Neuronal stem cell (in vitro differentiated cells): Measurements from ENCODE around the gene AVPR1B.

Source experiments
- DNase-seq: peaks from one replicate; pipeline ENCODE4 v3.0.0-alpha.2; 2013; ENCODE audit warnings: low spot score
- H2AFZ ChIP-seq: one replicate; pipeline ENCODE4 v1.6.1; 2013; ENCODE audit warnings: mild to moderate bottlenecking, low read length, inconsistent platforms
- H2AK5ac ChIP-seq: 2 replicates; pipeline ENCODE4 v1.6.1; 2013; ENCODE audit warnings: low read depth, mild to moderate bottlenecking, inconsistent platforms, low read length, moderate library complexity, mixed read lengths
- H2BK120ac ChIP-seq: 2 replicates; pipeline ENCODE4 v1.6.1; 2013; ENCODE audit warnings: low read depth, mild to moderate bottlenecking, inconsistent platforms, low read length, moderate library complexity, mixed read lengths
- H2BK12ac ChIP-seq: one replicate; pipeline ENCODE4 v1.6.1; 2013; ENCODE audit warnings: low read length, inconsistent platforms
- H2BK15ac ChIP-seq: 2 replicates; pipeline ENCODE4 v1.6.1; 2013; ENCODE audit warnings: mild to moderate bottlenecking, low read length, inconsistent platforms, mixed read lengths
- H2BK5ac ChIP-seq: one replicate; pipeline ENCODE4 v1.6.1; 2013; ENCODE audit warnings: inconsistent platforms, mild to moderate bottlenecking, low read length, moderate library complexity
- H3K14ac ChIP-seq: one replicate; pipeline ENCODE4 v1.6.1; 2013; ENCODE audit warnings: low read length, inconsistent platforms
- H3K18ac ChIP-seq: 2 replicates; pipeline ENCODE4 v1.6.1; 2013; ENCODE audit warnings: low read length, inconsistent platforms
- H3K23ac ChIP-seq: 2 replicates; pipeline ENCODE4 v1.6.1; 2013; ENCODE audit warnings: low read depth, mild to moderate bottlenecking, mixed read lengths, low read length, inconsistent platforms; ENCODE audit not compliant: poor library complexity
- H3K27ac ChIP-seq: replicated peaks from 3 replicates; pipeline ENCODE4 v1.5.1; 2013; ENCODE audit warnings: low read length, inconsistent platforms
- H3K27me3 ChIP-seq, 3 experiments: 2 replicates each; pipeline ENCODE4 v1.6.1; 2013; ENCODE audit warnings: low read length in 3 of 3, mild to moderate bottlenecking in 2 of 3, inconsistent platforms in 1 of 3, low read depth in 1 of 3, mixed read lengths in 1 of 3, moderate library complexity in 1 of 3; ENCODE audit not compliant: control insufficient read depth in 3 of 3, insufficient read depth in 3 of 3
- H3K36me3 ChIP-seq, 2 donors: replicated peaks in 1 of 2; 2 replicates each; pipeline ENCODE4 v1.6.1; 2013; ENCODE audit warnings: low read length in 2 of 2; ENCODE audit not compliant: control insufficient read depth in 2 of 2, insufficient read depth in 2 of 2
- H3K4ac ChIP-seq: 2 replicates; pipeline ENCODE4 v1.6.1; 2013; ENCODE audit warnings: inconsistent platforms, mild to moderate bottlenecking, low read length, moderate library complexity
- H3K4me1 ChIP-seq, 2 donors: 1 replicate in 1 of 2; 2 replicates in 1 of 2; pipeline ENCODE4 v1.6.1; 2013; ENCODE audit warnings: low read length in 2 of 2, low read depth in 1 of 2; ENCODE audit not compliant: control insufficient read depth in 2 of 2, insufficient read depth in 1 of 2
- H3K4me2 ChIP-seq: one replicate; pipeline ENCODE4 v1.6.1; 2013; ENCODE audit warnings: mild to moderate bottlenecking, low read length, inconsistent platforms; ENCODE audit not compliant: insufficient read depth, poor library complexity, severe bottlenecking
- H3K4me3 ChIP-seq, 2 donors: 2 replicates each; pipeline ENCODE4 v1.5.1; 2013; ENCODE audit warnings: low read length in 2 of 2, mild to moderate bottlenecking in 2 of 2, inconsistent platforms in 1 of 2, moderate library complexity in 1 of 2
- H3K79me1 ChIP-seq: one replicate; pipeline ENCODE4 v1.6.1; 2013; ENCODE audit warnings: low read depth, mild to moderate bottlenecking, inconsistent platforms, low read length, moderate library complexity
- H3K9ac ChIP-seq: one replicate; pipeline ENCODE4 v1.6.1; 2013; ENCODE audit warnings: mild to moderate bottlenecking, low read depth, low read length, inconsistent platforms; ENCODE audit not compliant: poor library complexity
- H3K9me3 ChIP-seq, 2 donors: replicated peaks in 1 of 2; 2 replicates each; pipeline versions ENCODE3 to v1.6.1; 2013; ENCODE audit warnings: low read length in 2 of 2, mild to moderate bottlenecking in 2 of 2, inconsistent platforms in 1 of 2, low read depth in 1 of 2, mixed read lengths in 1 of 2, moderate library complexity in 1 of 2; ENCODE audit not compliant: control insufficient read depth in 2 of 2, insufficient read depth in 1 of 2
- H4K8ac ChIP-seq: one replicate; pipeline ENCODE4 v1.6.1; 2013; ENCODE audit warnings: low read depth, mild to moderate bottlenecking, inconsistent platforms, low read length, moderate library complexity
- H4K91ac ChIP-seq: one replicate; pipeline ENCODE4 v1.6.1; 2013; ENCODE audit warnings: low read length, low read depth, mild to moderate bottlenecking, inconsistent platforms; ENCODE audit not compliant: poor library complexity
- WGBS, 2 donors: extraction: QIAGEN DNeasy Blood & Tissue Kit; methylation state at CpG; one replicate each; pipeline ENCODE4 v1.1.7; 2013; ENCODE audit warnings: missing lambda C conversion rate in 2 of 2, mixed read lengths in 1 of 2; ENCODE audit not compliant: insufficient read length in 2 of 2, insufficient replicate concordance in 1 of 2; ENCODE audit errors: extremely low coverage in 2 of 2; 5-methylcytosine and 5-hydroxymethylcytosine counted together

Gene AVPR1B

GRCh38 chr1:206110161-206110560, 7.0 kb downstream of the AVPR1B start:
- DNase-seq = no peak
- H3K14ac ChIP-seq = no peak overlapping the region
- no peak overlapping the region for H3K23ac ChIP-seq
- H3K79me1 ChIP-seq = no peaks in the 10 kb centered on the region
- no peaks in the 10 kb centered on the region for H3K4me1 ChIP-seq
- no peak overlapping the region for H2BK120ac ChIP-seq
- no CpG with 5 or more reads among the region's 15 CpGs for WGBS, 2 donors
- no peaks in the 10 kb centered on the region for H3K9me3 ChIP-seq
- no peak overlapping the region for H3K27ac ChIP-seq
- no peak overlapping the region for H3K18ac ChIP-seq
- H2BK12ac ChIP-seq = no peak overlapping the region
- no peak overlapping the region for H2BK5ac ChIP-seq
- no peak overlapping the region for H2AK5ac ChIP-seq
- no peak overlapping the region for H4K91ac ChIP-seq
- no peak overlapping the region for H3K4ac ChIP-seq
- H3K27me3 ChIP-seq = peaks cover 0 to 58% (median 0%) of the 10 kb centered on the region in 3 experiments
- no peak overlapping the region for H3K4me2 ChIP-seq
- H3K4me3 ChIP-seq = no peak overlapping the region
- peak overlapping the region; percentile 5 for H2BK15ac ChIP-seq
- H4K8ac ChIP-seq = no peak overlapping the region
- H2AFZ ChIP-seq = no peak overlapping the region
- H3K9ac ChIP-seq = no peak overlapping the region
- H3K36me3 ChIP-seq = no peaks in the 10 kb centered on the region

- Histone ChIP-seq H4K91ac (no peak overlapping the region), H2BK5ac (no peak overlapping the region), H3K4ac (no peak overlapping the region), H3K9ac (no peak overlapping the region), H3K9me3 (no peaks in the 10 kb centered on the region), H2BK15ac (peak overlapping the region; percentile 5), H3K79me1 (no peaks in the 10 kb centered on the region), H3K4me1 (no peaks in the 10 kb centered on the region), H4K8ac (no peak overlapping the region), H3K27me3 (peaks cover 0 to 53% (median 0%) of the 10 kb centered on the region in 3 experiments), H2AFZ (no peak overlapping the region), H3K18ac (no peak overlapping the region), H3K23ac (no peak overlapping the region), H3K27ac (no peak overlapping the region), H2AK5ac (no peak overlapping the region), H2BK12ac (no peak overlapping the region), H2BK120ac (no peak overlapping the region), H3K36me3 (no peaks in the 10 kb centered on the region), H3K4me3 (no peak overlapping the region), H3K14ac (no peak overlapping the region), H3K4me2 (no peak overlapping the region)
- no peak for DNase-seq
- WGBS, 2 donors = no CpG with 5 or more reads among the region's 4 CpGs
Measured at GRCh38 chr1:206109718-206110117, 7.5 kb downstream of the AVPR1B start.

- Histone ChIP-seq H3K4ac (no peak overlapping the region), H4K8ac (no peak overlapping the region), H2AFZ (no peak overlapping the region), H3K27me3 (peaks cover 0 to 42% (median 0%) of the 10 kb centered on the region in 3 experiments), H3K79me1 (no peaks in the 10 kb centered on the region), H2BK5ac (no peak overlapping the region), H2BK12ac (no peak overlapping the region), H3K4me2 (no peak overlapping the region), H2BK15ac (no peak overlapping the region), H2AK5ac (no peak overlapping the region), H2BK120ac (no peak overlapping the region), H4K91ac (no peak overlapping the region), H3K23ac (no peak overlapping the region), H3K14ac (no peak overlapping the region), H3K27ac (no peak overlapping the region), H3K9ac (no peak overlapping the region), H3K18ac (no peak overlapping the region), H3K9me3 (no peaks in the 10 kb centered on the region), H3K36me3 (no peaks in the 10 kb centered on the region), H3K4me1 (no peaks in the 10 kb centered on the region), H3K4me3 (no peak overlapping the region)
- DNase-seq = no peak
- WGBS, 2 donors = no CpG with 5 or more reads among the region's 2 CpGs
Measured at GRCh38 chr1:206108635-206109034, 8.6 kb downstream of the AVPR1B start.

- H3K27ac ChIP-seq = no peak overlapping the region
- H3K14ac ChIP-seq = no peak overlapping the region
- peaks cover 0 to 36% (median 0%) of the 10 kb centered on the region in 3 experiments for H3K27me3 ChIP-seq
- no peak overlapping the region for H3K4me2 ChIP-seq
- no peak overlapping the region for H2BK15ac ChIP-seq
- no peak overlapping the region for H2AK5ac ChIP-seq
- no peak overlapping the region for H4K8ac ChIP-seq
- H4K91ac ChIP-seq = no peak overlapping the region
- H3K36me3 ChIP-seq = no peaks in the 10 kb centered on the region
- no peaks in the 10 kb centered on the region for H3K4me1 ChIP-seq
- no CpG with 5 or more reads among the region's 7 CpGs for WGBS, 2 donors
- no peak for DNase-seq
- no peaks in the 10 kb centered on the region for H3K9me3 ChIP-seq
- no peak overlapping the region for H3K23ac ChIP-seq
- H3K4me3 ChIP-seq = no peak overlapping the region
- H3K4ac ChIP-seq = no peak overlapping the region
- H3K79me1 ChIP-seq = no peaks in the 10 kb centered on the region
- no peak overlapping the region for H2BK120ac ChIP-seq
- no peak overlapping the region for H3K18ac ChIP-seq
- no peak overlapping the region for H3K9ac ChIP-seq
- no peak overlapping the region for H2BK5ac ChIP-seq
- H2BK12ac ChIP-seq = no peak overlapping the region
- H2AFZ ChIP-seq = no peak overlapping the region
Measured at GRCh38 chr1:206107168-206107544, 10.0 kb downstream of the AVPR1B start.
